Brain microvascular endothelial cell (primary cell): ENCODE measurements around the gene DERA.

ENCODE experiments used
- DNase-seq: peaks from one replicate; pipeline ENCODE4 v3.0.0-alpha.2; 2020
- H3K27ac ChIP-seq: fragments of 250-450 bp; sonication (Bioruptor Pico); 2 replicates; pipeline ENCODE4 v1.5.1; 2020; ENCODE audit warnings: mild to moderate bottlenecking, moderate library complexity
- H3K27me3 ChIP-seq: fragments of 250-450 bp; sonication (Bioruptor Pico); replicated peaks from 2 replicates; pipeline ENCODE4 v1.5.1; 2020; ENCODE audit warnings: mild to moderate bottlenecking
- H3K36me3 ChIP-seq: fragments of 250-450 bp; sonication (Bioruptor Pico); replicated peaks from 2 replicates; pipeline ENCODE4 v1.5.1; 2020; ENCODE audit warnings: mild to moderate bottlenecking
- H3K4me3 ChIP-seq: 2 replicates; pipeline ENCODE4 v1.5.1; 2011; ENCODE audit warnings: low read depth, mild to moderate bottlenecking, control low read depth, low read length, moderate library complexity
- in situ Hi-C: cut with HindIII; loops from 2 replicates; pipeline ENCODE4 v1.10.0; 2017; ENCODE audit warnings: low sequenced_read_pairs, low pct_ligation_motif_present
- TF ChIP-seq, protein P1 (sequence below): IDR thresholded peaks from 2 replicates; pipeline ENCODE4 v1.5.1; 2011; ENCODE audit warnings: low read depth, mild to moderate bottlenecking, moderate library complexity, low read length, control low read depth, inconsistent platforms; ENCODE audit errors: missing control alignments

The DERA gene

DNA sequence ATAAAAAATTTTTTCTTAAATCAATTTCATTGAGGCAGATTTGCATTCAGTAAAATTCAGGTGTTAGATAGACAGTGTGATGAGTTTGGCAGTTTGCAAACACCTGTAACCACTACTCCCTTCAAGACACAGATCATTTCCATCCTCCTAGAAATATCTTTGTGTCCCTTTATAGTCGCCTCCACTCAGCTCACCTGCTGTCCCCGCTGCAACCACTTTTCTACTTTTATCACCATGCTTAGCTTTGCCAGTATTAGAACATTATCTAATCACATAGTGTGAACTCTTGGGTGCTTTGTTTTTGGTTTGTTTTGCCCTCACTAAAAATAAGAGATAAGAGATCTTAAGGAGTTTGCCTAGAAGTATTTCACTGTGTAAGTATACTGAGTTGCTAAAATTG is 73.8 kb downstream of the DERA start:
- Histone ChIP-seq H3K36me3 (peaks cover 3% of the 10 kb centered on the region), H3K27me3 (no peaks in the 10 kb centered on the region), H3K4me3 (no peak overlapping the region), H3K27ac (no peak overlapping the region)
- DNase-seq, result no peak
- TF ChIP-seq, protein P1, sequence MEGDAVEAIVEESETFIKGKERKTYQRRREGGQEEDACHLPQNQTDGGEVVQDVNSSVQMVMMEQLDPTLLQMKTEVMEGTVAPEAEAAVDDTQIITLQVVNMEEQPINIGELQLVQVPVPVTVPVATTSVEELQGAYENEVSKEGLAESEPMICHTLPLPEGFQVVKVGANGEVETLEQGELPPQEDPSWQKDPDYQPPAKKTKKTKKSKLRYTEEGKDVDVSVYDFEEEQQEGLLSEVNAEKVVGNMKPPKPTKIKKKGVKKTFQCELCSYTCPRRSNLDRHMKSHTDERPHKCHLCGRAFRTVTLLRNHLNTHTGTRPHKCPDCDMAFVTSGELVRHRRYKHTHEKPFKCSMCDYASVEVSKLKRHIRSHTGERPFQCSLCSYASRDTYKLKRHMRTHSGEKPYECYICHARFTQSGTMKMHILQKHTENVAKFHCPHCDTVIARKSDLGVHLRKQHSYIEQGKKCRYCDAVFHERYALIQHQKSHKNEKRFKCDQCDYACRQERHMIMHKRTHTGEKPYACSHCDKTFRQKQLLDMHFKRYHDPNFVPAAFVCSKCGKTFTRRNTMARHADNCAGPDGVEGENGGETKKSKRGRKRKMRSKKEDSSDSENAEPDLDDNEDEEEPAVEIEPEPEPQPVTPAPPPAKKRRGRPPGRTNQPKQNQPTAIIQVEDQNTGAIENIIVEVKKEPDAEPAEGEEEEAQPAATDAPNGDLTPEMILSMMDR, result no peak
- in situ Hi-C loops, result no loop called here

DNA sequence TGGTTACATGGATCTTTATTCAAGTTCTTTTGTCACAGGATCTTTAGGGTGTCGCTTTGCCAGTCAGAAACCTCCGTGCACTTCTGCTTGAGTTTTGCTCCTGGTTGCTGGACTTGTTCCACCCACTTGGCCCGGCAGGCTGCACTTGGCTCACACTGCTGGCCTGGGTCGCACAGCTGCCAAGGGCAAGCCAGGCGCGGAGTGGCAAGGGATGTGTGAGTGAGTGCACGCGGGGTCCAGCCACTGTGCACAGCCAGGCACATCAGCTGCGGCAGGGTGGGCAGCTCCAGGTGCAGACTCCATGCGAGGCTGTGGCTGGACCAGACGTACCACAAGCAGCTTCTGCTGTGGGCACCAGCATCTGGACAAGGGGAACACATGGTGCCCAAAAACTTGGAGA is 76.6 kb downstream of the DERA start:
- no peak overlapping the region for H3K27ac ChIP-seq
- TF ChIP-seq, protein P1, result no peak
- H3K27me3 ChIP-seq, result no peaks in the 10 kb centered on the region
- in situ Hi-C loops, result no loop called here
- no peak for DNase-seq
- peaks cover 3% of the 10 kb centered on the region for H3K36me3 ChIP-seq
- no peak overlapping the region for H3K4me3 ChIP-seq

DNA sequence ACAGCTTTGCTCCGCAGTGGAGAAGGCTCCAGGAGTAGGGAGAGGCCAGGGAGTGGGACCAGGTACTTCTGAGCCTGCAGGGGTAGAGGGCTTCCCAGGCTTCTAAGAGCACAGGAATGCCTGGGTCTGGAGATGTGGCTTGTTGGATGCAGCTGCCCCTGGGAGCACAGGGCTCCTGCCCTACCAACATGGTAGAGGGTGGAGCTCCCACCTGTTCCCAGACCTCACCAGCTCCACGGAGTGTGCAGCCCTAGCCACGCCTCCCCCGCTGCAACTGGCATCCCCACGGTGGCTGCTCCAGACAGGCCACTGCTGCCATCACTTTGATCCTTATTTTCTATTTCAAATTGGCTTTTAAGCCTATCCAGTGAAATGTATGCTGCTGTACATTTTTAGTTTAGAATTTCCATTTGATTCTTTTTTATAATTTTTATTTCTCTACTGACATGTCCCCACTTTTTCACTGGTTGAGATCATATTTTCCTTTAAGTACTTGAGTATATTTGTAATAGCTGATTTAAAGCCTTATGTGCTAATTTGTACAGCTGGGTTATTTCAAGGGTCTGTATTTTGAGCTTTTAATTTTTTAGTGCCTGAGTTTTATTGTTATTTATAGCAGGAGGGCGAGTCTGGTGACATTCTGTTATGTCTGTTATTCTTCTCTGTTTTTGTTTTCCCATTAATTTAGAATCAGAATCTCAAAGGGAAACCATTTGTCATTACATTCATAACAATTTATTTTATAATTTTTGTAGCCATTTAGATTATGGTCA is 78.0 kb downstream of the DERA start:
- no peak for DNase-seq
- H3K27ac ChIP-seq, result no peak overlapping the region
- TF ChIP-seq, protein P1, result no peak
- no peak overlapping the region for H3K4me3 ChIP-seq
- peaks cover 3% of the 10 kb centered on the region for H3K36me3 ChIP-seq
- in situ Hi-C loops, result no loop called here
- H3K27me3 ChIP-seq, result no peaks in the 10 kb centered on the region

DNA sequence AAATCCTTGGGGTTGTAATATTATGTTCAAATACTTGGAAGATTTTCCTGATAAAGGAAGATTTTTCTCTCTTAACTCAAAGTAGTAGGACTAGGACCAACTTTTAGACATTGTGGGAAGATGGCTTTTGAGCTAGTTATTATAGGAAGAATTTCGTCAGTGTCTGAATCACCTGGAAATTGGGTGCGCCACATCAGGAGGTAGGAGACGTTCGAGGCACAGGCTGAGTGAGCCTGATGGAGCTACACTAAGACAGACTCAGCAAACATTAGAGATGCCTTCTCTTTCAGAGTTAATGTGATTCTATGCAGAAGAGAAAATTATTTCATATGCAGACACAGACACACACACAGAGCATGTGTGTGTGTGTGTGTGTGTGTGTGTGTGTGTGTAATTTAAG is 84.7 kb downstream of the DERA start:
- no peaks in the 10 kb centered on the region for H3K36me3 ChIP-seq
- TF ChIP-seq, protein P1, result no peak
- H3K27me3 ChIP-seq, result no peaks in the 10 kb centered on the region
- in situ Hi-C loops, result no loop called here
- H3K27ac ChIP-seq, result no peak overlapping the region
- H3K4me3 ChIP-seq, result no peak overlapping the region
- DNase-seq, result no peak

DNA sequence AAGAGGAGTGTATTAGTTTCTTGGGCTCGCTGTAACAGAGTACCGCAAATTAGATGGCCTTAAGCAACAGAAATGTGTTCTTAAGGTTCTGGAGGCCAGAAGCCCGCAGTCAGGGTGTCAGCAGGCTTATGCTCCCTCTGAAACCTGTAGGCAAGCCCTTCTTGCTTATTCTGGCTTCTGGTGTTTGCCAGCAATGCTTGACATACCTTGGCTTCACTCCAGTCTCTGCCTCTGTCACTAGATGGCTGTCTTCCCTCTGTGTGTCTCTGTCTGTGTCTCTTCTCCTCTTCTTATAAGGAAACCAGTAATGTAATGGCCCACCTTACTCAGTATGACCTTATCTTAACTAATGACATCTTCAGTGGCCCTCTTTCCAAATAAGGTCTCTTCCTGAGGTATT is 85.1 kb downstream of the DERA start:
- no peaks in the 10 kb centered on the region for H3K36me3 ChIP-seq

More for the DNA sequence above, 85.1 kb downstream of the DERA start:
- TF ChIP-seq, protein P1, result peak; percentile 33
- peak; percentile 46 for DNase-seq
- no peak overlapping the region for H3K4me3 ChIP-seq
- in situ Hi-C loops, result no loop called here
- H3K27me3 ChIP-seq, result no peaks in the 10 kb centered on the region
- no peak overlapping the region for H3K27ac ChIP-seq
